ENCODE measurements around the gene DNAH12. TPM values are rescaled to one million over a fixed set of nuclear protein-coding genes. Genes with fewer than 3 reads are reported as not detected.

Gene DNAH12
- total and polyA plus RNA-seq, 10 of the 15 experiments (the other 5 are each of a cell fraction or from before 2014, with no cell fraction given), result under 0.01 to 0.35 (median 0.08) TPM

DNA sequence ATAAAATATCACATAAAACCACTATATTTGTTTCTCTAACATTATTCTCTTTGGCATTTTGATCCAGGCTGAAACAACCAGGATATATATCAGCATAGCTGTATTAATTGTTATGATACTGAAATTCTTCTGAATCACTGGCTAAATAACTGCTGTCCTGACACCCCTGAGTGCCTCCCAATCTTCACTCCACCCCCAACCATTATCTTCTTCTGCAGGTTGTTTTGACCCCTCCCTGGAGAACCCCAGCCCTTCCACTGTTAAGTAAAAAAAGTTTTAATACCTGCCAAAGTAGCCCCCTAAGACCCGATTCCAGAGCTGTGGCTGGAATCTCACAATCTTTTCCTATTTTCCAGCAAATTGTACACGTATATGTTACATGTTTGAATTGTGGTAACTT lies 124.1 kb downstream of the DNAH12 start:
- TF ChIP-seq, protein P1, sequence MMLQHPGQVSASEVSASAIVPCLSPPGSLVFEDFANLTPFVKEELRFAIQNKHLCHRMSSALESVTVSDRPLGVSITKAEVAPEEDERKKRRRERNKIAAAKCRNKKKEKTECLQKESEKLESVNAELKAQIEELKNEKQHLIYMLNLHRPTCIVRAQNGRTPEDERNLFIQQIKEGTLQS (IDR thresholded peaks at IDR 0.05; ENCODE audit: borderline replicate concordance, extremely low read depth, low read depth, low read length), result no peak
- TF ChIP-seq ETV6 (conservative IDR thresholded peaks at IDR 0.05 in 1 of 2, IDR thresholded peaks at IDR 0.05 in 1 of 2; ENCODE audit: borderline replicate concordance in 1 of 2, low read depth in 1 of 2), result no peak
- TF ChIP-seq, protein P2, sequence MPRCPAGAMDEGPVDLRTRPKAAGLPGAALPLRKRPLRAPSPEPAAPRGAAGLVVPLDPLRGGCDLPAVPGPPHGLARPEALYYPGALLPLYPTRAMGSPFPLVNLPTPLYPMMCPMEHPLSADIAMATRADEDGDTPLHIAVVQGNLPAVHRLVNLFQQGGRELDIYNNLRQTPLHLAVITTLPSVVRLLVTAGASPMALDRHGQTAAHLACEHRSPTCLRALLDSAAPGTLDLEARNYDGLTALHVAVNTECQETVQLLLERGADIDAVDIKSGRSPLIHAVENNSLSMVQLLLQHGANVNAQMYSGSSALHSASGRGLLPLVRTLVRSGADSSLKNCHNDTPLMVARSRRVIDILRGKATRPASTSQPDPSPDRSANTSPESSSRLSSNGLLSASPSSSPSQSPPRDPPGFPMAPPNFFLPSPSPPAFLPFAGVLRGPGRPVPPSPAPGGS (IDR thresholded peaks at IDR 0.05; ENCODE audit: borderline replicate concordance, insufficient read depth, low read depth, low read length, poor library complexity, severe bottlenecking), result no peak
- TF ChIP-seq NBN (IDR thresholded peaks at IDR 0.05), result no peak
- TF ChIP-seq PAX5 (IDR thresholded peaks at IDR 0.05; ENCODE audit: borderline replicate concordance, low read depth, low read length), result no peak
- TF ChIP-seq BCL11A (IDR thresholded peaks at IDR 0.05; ENCODE audit: low read depth, low read length), result no peak
- no peak for TF ChIP-seq ZNF384 (IDR thresholded peaks at IDR 0.05; ENCODE audit: borderline replicate concordance, low read depth, low read length)
- TF ChIP-seq BACH1 (IDR thresholded peaks at IDR 0.05; ENCODE audit: borderline replicate concordance), result no peak
- TF ChIP-seq NFYA (IDR thresholded peaks at IDR 0.05; ENCODE audit: borderline replicate concordance, low read depth, low read length), result no peak
- TF ChIP-seq, protein P3, sequence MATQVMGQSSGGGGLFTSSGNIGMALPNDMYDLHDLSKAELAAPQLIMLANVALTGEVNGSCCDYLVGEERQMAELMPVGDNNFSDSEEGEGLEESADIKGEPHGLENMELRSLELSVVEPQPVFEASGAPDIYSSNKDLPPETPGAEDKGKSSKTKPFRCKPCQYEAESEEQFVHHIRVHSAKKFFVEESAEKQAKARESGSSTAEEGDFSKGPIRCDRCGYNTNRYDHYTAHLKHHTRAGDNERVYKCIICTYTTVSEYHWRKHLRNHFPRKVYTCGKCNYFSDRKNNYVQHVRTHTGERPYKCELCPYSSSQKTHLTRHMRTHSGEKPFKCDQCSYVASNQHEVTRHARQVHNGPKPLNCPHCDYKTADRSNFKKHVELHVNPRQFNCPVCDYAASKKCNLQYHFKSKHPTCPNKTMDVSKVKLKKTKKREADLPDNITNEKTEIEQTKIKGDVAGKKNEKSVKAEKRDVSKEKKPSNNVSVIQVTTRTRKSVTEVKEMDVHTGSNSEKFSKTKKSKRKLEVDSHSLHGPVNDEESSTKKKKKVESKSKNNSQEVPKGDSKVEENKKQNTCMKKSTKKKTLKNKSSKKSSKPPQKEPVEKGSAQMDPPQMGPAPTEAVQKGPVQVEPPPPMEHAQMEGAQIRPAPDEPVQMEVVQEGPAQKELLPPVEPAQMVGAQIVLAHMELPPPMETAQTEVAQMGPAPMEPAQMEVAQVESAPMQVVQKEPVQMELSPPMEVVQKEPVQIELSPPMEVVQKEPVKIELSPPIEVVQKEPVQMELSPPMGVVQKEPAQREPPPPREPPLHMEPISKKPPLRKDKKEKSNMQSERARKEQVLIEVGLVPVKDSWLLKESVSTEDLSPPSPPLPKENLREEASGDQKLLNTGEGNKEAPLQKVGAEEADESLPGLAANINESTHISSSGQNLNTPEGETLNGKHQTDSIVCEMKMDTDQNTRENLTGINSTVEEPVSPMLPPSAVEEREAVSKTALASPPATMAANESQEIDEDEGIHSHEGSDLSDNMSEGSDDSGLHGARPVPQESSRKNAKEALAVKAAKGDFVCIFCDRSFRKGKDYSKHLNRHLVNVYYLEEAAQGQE (IDR thresholded peaks at IDR 0.05; ENCODE audit: low read depth, low read length), result no peak
- no peak for TF ChIP-seq EGR1 (IDR thresholded peaks at IDR 0.05; ENCODE audit: borderline replicate concordance in 1 of 2, low read depth in 2 of 2, low read length in 2 of 2)
- no peak for TF ChIP-seq ZNF622 (IDR thresholded peaks at IDR 0.05)
- TF ChIP-seq FOS (IDR thresholded peaks at IDR 0.05; ENCODE audit: borderline replicate concordance, extremely low read depth, insufficient read length), result no peak
- TF ChIP-seq, protein P4, sequence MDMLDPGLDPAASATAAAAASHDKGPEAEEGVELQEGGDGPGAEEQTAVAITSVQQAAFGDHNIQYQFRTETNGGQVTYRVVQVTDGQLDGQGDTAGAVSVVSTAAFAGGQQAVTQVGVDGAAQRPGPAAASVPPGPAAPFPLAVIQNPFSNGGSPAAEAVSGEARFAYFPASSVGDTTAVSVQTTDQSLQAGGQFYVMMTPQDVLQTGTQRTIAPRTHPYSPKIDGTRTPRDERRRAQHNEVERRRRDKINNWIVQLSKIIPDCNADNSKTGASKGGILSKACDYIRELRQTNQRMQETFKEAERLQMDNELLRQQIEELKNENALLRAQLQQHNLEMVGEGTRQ (IDR thresholded peaks at IDR 0.05; ENCODE audit: borderline replicate concordance, low read depth, low read length), result no peak
- Histone ChIP-seq H3K36me3 (ENCODE audit: control insufficient read depth in 2 of 2, insufficient read depth in 2 of 2, low read length in 1 of 2) (no peaks in the 10 kb centered on the region), H2AFZ (ENCODE audit: control insufficient read depth, low read depth, low read length) (no peak overlapping the region), H3K9ac (ENCODE audit: control insufficient read depth, insufficient read depth, low read length) (no peak overlapping the region), H4K20me1 (ENCODE audit: control insufficient read depth, insufficient read depth) (no peaks in the 10 kb centered on the region), H3K9me3 (replicated peaks; ENCODE audit: control insufficient read depth, insufficient read depth, low read length) (no peaks in the 10 kb centered on the region), H3K27ac (ENCODE audit: control insufficient read depth, insufficient read depth) (no peak overlapping the region), H3K4me2 (ENCODE audit: control insufficient read depth, insufficient read depth) (no peak overlapping the region), H3K4me3 (no peak overlapping the region), H3K4me1 (ENCODE audit: control insufficient read depth, insufficient read depth, low read length) (no peaks in the 10 kb centered on the region), H3K27me3 (replicated peaks in 1 of 2; ENCODE audit: control insufficient read depth in 2 of 2, insufficient read depth in 2 of 2, low read length in 1 of 2) (peaks cover 0 to 5% of the 10 kb centered on the region in 2 experiments; a peak in 1 of 4 replicates), H3K79me2 (ENCODE audit: control insufficient read depth, insufficient read depth, low read length) (no peaks in the 10 kb centered on the region)
- DNase-seq (ENCODE audit: low read depth, low spot score), result no peak
- ATAC-seq, result no peak
- no TSS peak for BruUV-seq (replicated peaks)
- in situ Hi-C loops (cut with MboI), result no loop called here
- ChIA-PET RAD21 (ENCODE audit: unreplicated experiment) (no interaction called here), SMC1A (ENCODE audit: uncharacterized antibody, unreplicated experiment) (interaction anchor here (1.6 kb wide), 1 partner anchor 22 kb away, joined by 4 read pairs; no protein-coding TSS in a partner anchor), POLR2A (no interaction called here), CTCF (interaction anchor here (1.0 kb wide), 1 partner anchor 22 kb away, joined by 3 read pairs; no protein-coding TSS in a partner anchor)
- no peak for FAIRE-seq
- 49% methylated on average over 2 of the region's 2 CpGs for WGBS (ENCODE audit: insufficient coverage, insufficient replicate concordance, low lambda C conversion rate, missing lambda C conversion rate)
- intact Hi-C loops (cut with micrococcal nuclease; ENCODE audit: unreplicated experiment), result no loop called here
